ENCODE measurements around the gene CCSER1.
"Not testable (repeated sequence)": the region's sequence is repeated elsewhere in the genome, so short reads cannot be mapped to it uniquely, and the experiment has no call there.

Gene CCSER1

GRCh38 chr4:90840828-90841227, 713.6 kb downstream of the CCSER1 start:
- DNase-seq (ENCODE audit: low read depth) = no peak

- DNase-seq (ENCODE audit: low read depth) = no peak
These were observed 714.5 kb downstream of the CCSER1 start for GRCh38 chr4:90841676-90842075.

- no peak for DNase-seq (ENCODE audit: low read depth)
These were observed 715.8 kb downstream of the CCSER1 start for GRCh38 chr4:90842960-90843359.

- no peak for DNase-seq (ENCODE audit: low read depth)
These were observed 717.0 kb downstream of the CCSER1 start for GRCh38 chr4:90844241-90844640.

- no peak for DNase-seq (ENCODE audit: low read depth)
These were observed 718.6 kb downstream of the CCSER1 start for GRCh38 chr4:90845777-90846176.

GRCh38 chr4:90852237-90852636, 725.0 kb downstream of the CCSER1 start:
- no peak for DNase-seq (ENCODE audit: low read depth)

GRCh38 chr4:90855111-90855510, 727.9 kb downstream of the CCSER1 start:
- DNase-seq (ENCODE audit: low read depth) = no peak

- DNase-seq (ENCODE audit: low read depth) = no peak
These were observed 730.1 kb downstream of the CCSER1 start for GRCh38 chr4:90857081-90857820.

GRCh38 chr4:90875791-90876190, 748.6 kb downstream of the CCSER1 start:
- no peak for DNase-seq (ENCODE audit: low read depth)

GRCh38 chr4:90876296-90876695, 749.1 kb downstream of the CCSER1 start:
- no peak for DNase-seq (ENCODE audit: low read depth)

- DNase-seq (ENCODE audit: low read depth) = no peak
These were observed 756.3 kb downstream of the CCSER1 start for GRCh38 chr4:90883519-90883918.

- no peak for DNase-seq (ENCODE audit: low read depth)
These were observed 761.4 kb downstream of the CCSER1 start for GRCh38 chr4:90888571-90888970.

- no peak for DNase-seq (ENCODE audit: low read depth)
These were observed 762.0 kb downstream of the CCSER1 start for GRCh38 chr4:90889171-90889570.

GRCh38 chr4:90903413-90903812, 776.2 kb downstream of the CCSER1 start:
- not testable (repeated sequence) for DNase-seq (ENCODE audit: low read depth)

GRCh38 chr4:90904021-90904420, 776.8 kb downstream of the CCSER1 start:
- DNase-seq (ENCODE audit: low read depth) = no peak

- no peak for DNase-seq (ENCODE audit: low read depth)
These were observed 779.0 kb downstream of the CCSER1 start for GRCh38 chr4:90906239-90906638.

GRCh38 chr4:90911724-90912434, 784.7 kb downstream of the CCSER1 start:
- DNase-seq (ENCODE audit: low read depth) = not testable (repeated sequence)

- no peak for DNase-seq (ENCODE audit: low read depth)
These were observed 795.0 kb downstream of the CCSER1 start for GRCh38 chr4:90922174-90922573.

GRCh38 chr4:90926957-90927356, 799.8 kb downstream of the CCSER1 start:
- no peak for DNase-seq (ENCODE audit: low read depth)

- DNase-seq (ENCODE audit: low read depth) = no peak
These were observed 816.1 kb downstream of the CCSER1 start for GRCh38 chr4:90943311-90943710.

- no peak for DNase-seq (ENCODE audit: low read depth)
These were observed 819.8 kb downstream of the CCSER1 start for GRCh38 chr4:90946945-90947344.

- DNase-seq (ENCODE audit: low read depth) = no peak
These were observed 823.2 kb downstream of the CCSER1 start for GRCh38 chr4:90950385-90950841.

- DNase-seq (ENCODE audit: low read depth) = no peak
These were observed 823.8 kb downstream of the CCSER1 start for GRCh38 chr4:90951037-90951436.
